Large intestine (tissue), 3 donors: Measurements from ENCODE around the gene ATP11A. TPM values are rescaled to one million over a fixed set of nuclear protein-coding genes. Genes with fewer than 3 reads are reported as not detected.

ENCODE experiments used
- DNase-seq, 2 donors: peaks; one replicate each; pipeline versions ENCODE4 v3.0.0 to v3.0.0-alpha.2; 2013
- H3K27ac ChIP-seq: one replicate; pipeline ENCODE4 v1.5.1; 2013; ENCODE audit warnings: low read length
- H3K27me3 ChIP-seq: 2 replicates; pipeline ENCODE4 v1.6.1; 2013; ENCODE audit warnings: low read length; ENCODE audit not compliant: control insufficient read depth, insufficient read depth
- H3K36me3 ChIP-seq: 2 replicates; pipeline ENCODE4 v1.6.1; 2013; ENCODE audit warnings: low read length; ENCODE audit not compliant: control insufficient read depth, insufficient read depth
- H3K4me1 ChIP-seq: one replicate; pipeline ENCODE4 v1.6.1; 2013; ENCODE audit warnings: low read length; ENCODE audit not compliant: control insufficient read depth, insufficient read depth
- H3K4me3 ChIP-seq: one replicate; pipeline ENCODE4 v1.5.1; 2013; ENCODE audit warnings: low read length
- H3K9me3 ChIP-seq: one replicate; pipeline ENCODE4 v1.6.1; 2013; ENCODE audit warnings: mild to moderate bottlenecking, low read depth, low read length, moderate library complexity; ENCODE audit not compliant: control insufficient read depth
- WGBS: methylation state at CpG from one replicate; pipeline ENCODE4 v1.1.5; 2013; ENCODE audit warnings: low lambda C conversion rate; ENCODE audit not compliant: insufficient coverage; 5-methylcytosine and 5-hydroxymethylcytosine counted together
- polyA plus RNA-seq: library from polyadenylated mRNA; unstranded; fragments of 120-200 nt; gene quantifications from one replicate; pipeline ENCODE4 v1.2.1, GENCODE V29; 2013

The ATP11A gene
- polyA plus RNA-seq, 1 donor = 95.6 TPM

- Histone ChIP-seq H3K36me3 (peaks cover 5% of the 10 kb centered on the region), H3K4me1 (peaks cover 48% of the 10 kb centered on the region), H3K4me3 (no peak overlapping the region), H3K9me3 (peaks cover 6% of the 10 kb centered on the region), H3K27ac (no peak overlapping the region), H3K27me3 (no peaks in the 10 kb centered on the region)
- WGBS = no CpG with 5 or more reads among the region's 12 CpGs
- no peak for DNase-seq
Observed at GRCh38 chr13:112724788-112725345, 35.0 kb downstream of the ATP11A start.

GRCh38 chr13:112725346-112726015, 35.6 kb downstream of the ATP11A start:
- H3K36me3 ChIP-seq = peaks cover 5% of the 10 kb centered on the region
- peaks cover 44% of the 10 kb centered on the region for H3K4me1 ChIP-seq
- WGBS = no CpG with 5 or more reads among the region's 18 CpGs
- peak; percentile 28 to 55 for DNase-seq
- no peak overlapping the region for H3K27ac ChIP-seq
- no peaks in the 10 kb centered on the region for H3K27me3 ChIP-seq
- H3K4me3 ChIP-seq = no peak overlapping the region
- H3K9me3 ChIP-seq = peaks cover 6% of the 10 kb centered on the region

DNA sequence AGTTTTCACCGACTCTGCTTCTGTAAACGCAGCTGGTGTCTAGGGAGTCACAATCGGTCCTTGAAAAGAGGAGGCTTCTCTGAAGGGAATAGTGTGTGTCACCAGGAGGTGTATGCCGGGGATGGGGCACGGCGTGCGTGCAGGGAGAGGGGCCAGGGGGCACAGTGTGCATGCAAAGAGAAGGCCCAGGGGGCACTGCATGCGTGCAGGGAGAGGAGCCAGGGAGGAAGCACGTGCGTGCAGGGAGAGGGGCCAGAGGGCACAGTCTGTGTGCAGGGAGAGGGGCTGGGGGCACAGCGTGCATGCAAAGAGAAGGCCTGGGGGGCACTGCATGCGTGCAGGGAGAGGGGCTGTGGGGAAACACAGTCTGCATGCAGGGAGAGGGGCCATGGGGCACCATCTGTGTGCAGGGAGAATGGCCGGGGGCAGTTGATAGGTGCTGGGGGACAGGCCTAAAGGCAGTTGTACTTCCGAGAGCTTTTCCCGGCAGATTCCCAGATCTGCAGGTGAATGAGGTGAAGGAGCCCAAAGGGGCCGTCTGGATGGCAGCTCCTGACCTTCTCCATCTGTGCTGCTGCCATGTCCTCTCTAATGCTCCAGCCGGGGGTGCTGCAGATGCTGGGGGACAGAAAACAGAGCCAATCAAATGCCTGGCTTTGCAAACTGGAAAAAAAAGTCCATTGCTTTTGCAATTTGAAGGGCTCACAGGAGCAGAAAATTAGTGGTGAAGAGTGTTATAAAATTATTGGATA, 36.4 kb downstream of the ATP11A start:
- no peak overlapping the region for H3K27ac ChIP-seq
- WGBS = no CpG with 5 or more reads among the region's 17 CpGs
- DNase-seq = no peak
- no peaks in the 10 kb centered on the region for H3K27me3 ChIP-seq
- peaks cover 38% of the 10 kb centered on the region for H3K4me1 ChIP-seq
- peaks cover 5% of the 10 kb centered on the region for H3K36me3 ChIP-seq
- H3K9me3 ChIP-seq = peaks cover 6% of the 10 kb centered on the region
- H3K4me3 ChIP-seq = no peak overlapping the region

- Histone ChIP-seq H3K9me3 (peaks cover 2% of the 10 kb centered on the region), H3K27ac (no peak overlapping the region), H3K27me3 (no peaks in the 10 kb centered on the region), H3K4me1 (peaks cover 26% of the 10 kb centered on the region), H3K36me3 (peaks cover 5% of the 10 kb centered on the region), H3K4me3 (no peak overlapping the region)
- DNase-seq = no peak
- WGBS = no CpG with 5 or more reads among the region's 17 CpGs
Observed at GRCh38 chr13:112727581-112727980, 37.7 kb downstream of the ATP11A start.

DNA sequence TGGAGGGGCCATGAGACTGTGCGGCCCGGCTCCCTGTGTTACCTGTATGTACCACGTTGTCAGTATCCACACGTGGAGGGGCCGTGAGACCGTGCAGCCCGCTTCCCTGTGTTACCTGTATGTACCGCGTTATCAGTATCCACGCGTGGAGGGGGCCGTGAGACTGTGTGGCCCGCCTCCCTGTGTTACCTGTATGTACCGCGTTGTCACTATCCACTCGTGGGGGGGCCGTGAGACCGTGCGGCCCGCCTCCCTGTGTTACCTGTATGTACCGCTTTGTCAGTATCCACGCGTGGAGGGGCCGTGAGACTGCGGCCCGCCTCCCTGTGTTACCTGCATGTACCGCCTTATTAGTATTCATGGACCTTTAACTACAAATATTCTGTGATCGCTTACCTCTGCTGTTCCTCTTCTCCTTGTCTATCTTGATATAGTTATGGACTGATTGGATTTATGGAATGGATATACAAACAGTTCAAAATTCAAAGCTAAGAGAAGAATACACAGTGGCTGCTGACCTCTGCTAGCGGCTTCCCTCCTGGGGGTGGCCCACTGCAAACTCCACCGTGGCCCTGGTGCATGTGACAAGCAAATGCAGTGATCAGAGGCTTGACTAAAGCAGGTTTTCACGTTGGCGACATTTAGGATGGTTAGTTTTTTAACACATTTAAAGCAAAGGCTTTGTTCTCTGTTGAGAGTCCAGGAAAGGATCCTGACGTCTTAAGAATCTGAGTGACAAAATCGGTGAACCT, 38.7 kb downstream of the ATP11A start:
- H3K9me3 ChIP-seq = peaks cover 2% of the 10 kb centered on the region
- 93% methylated on average over 5 of the region's 34 CpGs for WGBS
- no peak overlapping the region for H3K4me3 ChIP-seq
- peaks cover 21% of the 10 kb centered on the region for H3K4me1 ChIP-seq
- no peak overlapping the region for H3K27ac ChIP-seq
- H3K27me3 ChIP-seq = no peaks in the 10 kb centered on the region
- DNase-seq = no peak
- H3K36me3 ChIP-seq = peaks cover 5% of the 10 kb centered on the region

DNA sequence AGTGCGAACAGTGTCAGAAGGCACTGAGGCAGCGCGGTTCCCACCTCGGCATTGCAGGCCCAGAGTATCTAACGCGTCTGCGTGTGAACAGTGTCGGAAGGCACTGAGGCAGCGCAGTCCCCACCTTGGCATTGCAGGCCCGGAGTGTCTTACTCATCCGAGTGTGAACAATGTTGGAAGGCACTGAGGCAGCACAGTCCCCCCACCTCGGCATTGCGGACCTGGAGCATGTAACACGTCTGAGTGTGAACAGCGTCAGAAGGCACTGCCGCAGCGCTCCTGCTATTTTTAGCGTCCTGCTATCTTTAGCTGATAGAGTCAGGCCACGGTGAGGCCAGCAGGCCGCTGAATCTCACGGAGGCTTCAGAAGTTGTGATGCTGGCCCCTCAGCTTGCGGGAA, 39.6 kb downstream of the ATP11A start:
- no peak for DNase-seq
- Histone ChIP-seq H3K36me3 (peaks cover 5% of the 10 kb centered on the region), H3K27ac (no peak overlapping the region), H3K4me3 (no peak overlapping the region), H3K4me1 (peaks cover 18% of the 10 kb centered on the region), H3K9me3 (peaks cover 2% of the 10 kb centered on the region), H3K27me3 (no peaks in the 10 kb centered on the region)
- WGBS = no CpG with 5 or more reads among the region's 22 CpGs

- WGBS = 92% methylated on average over 2 of the region's 21 CpGs
- Histone ChIP-seq H3K4me3 (no peak overlapping the region), H3K36me3 (peaks cover 5% of the 10 kb centered on the region), H3K4me1 (peaks cover 10% of the 10 kb centered on the region), H3K9me3 (peaks cover 2% of the 10 kb centered on the region), H3K27ac (no peak overlapping the region), H3K27me3 (no peaks in the 10 kb centered on the region)
- no peak for DNase-seq
Observed at GRCh38 chr13:112730157-112730671, 40.4 kb downstream of the ATP11A start.

DNA sequence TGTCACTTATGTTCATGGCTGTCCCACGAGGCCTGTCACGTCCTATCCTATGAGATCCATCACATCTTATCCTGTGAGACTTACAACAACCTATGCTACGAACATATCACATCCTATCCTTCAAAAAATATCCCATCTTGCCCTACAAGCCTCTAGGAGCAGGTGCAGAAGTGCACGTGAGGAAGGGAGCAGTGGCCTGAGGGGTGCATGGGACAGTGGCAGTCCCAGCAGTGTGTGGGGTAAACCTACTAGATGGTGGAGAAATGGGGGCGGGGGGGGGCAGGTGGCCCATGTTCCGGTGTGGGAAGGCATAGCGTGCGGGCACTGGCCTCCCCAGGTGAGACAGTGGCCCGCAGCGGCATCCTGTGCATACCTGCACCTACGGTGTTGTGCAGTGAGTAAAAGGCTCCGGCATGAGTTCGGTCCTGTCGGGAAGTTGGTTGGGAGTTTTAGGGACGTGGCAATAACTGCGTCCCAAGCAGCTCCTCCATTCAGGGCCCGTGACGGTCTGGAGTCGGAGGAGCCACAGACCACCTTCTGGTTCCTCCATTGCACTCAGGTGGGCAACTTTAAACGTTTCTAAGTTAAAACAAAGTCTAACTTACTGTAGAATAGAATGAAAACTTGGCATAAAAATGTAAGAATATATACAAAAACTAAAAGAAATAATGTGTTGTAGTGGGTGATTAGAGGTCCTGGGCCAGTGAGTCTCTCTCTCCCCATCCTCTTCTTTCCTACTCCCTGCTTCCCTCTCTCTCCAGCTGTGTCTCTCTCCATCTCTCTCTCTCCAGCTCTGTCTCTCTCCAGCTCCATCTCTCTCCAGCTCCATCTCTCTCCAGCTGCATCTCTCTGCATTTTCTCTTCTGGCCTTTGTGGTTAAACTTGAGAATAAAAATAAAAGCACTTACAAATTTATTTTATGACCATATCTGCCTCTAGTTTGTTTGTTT, 42.1 kb downstream of the ATP11A start:
- no peaks in the 10 kb centered on the region for H3K4me1 ChIP-seq
- 100% methylated on average over 4 of the region's 20 CpGs for WGBS
- no peak overlapping the region for H3K27ac ChIP-seq
- no peaks in the 10 kb centered on the region for H3K27me3 ChIP-seq
- peaks cover 7% of the 10 kb centered on the region for H3K36me3 ChIP-seq
- peaks cover 2% of the 10 kb centered on the region for H3K9me3 ChIP-seq
- no peak for DNase-seq
- no peak overlapping the region for H3K4me3 ChIP-seq

- no peaks in the 10 kb centered on the region for H3K27me3 ChIP-seq
- DNase-seq = no peak
- no peaks in the 10 kb centered on the region for H3K4me1 ChIP-seq
- H3K4me3 ChIP-seq = no peak overlapping the region
- H3K27ac ChIP-seq = no peak overlapping the region
- peaks cover 2% of the 10 kb centered on the region for H3K9me3 ChIP-seq
- WGBS = no CpG with 5 or more reads among the region's 10 CpGs
- peaks cover 7% of the 10 kb centered on the region for H3K36me3 ChIP-seq
Observed at GRCh38 chr13:112732679-112733078, 42.8 kb downstream of the ATP11A start.
